Stomach (tissue), 4 donors: ENCODE measurements around the gene TRABD2B.

ENCODE experiments used
- CTCF ChIP-seq, 7 experiments: fragments of 450-650 bp in 4 of 7; fragments of 200-600 bp in 3 of 7; sonication (generic) in 3 of 7; IDR thresholded peaks; one replicate each; pipeline ENCODE4 v1.5.1; 2016 to 2019; ENCODE audit warnings: antibody characterized with exemption in 7 of 7, control low read depth in 2 of 7, mild to moderate bottlenecking in 1 of 7
- EP300 ChIP-seq: sonication (generic); formaldehyde crosslinking; IDR thresholded peaks from one replicate; pipeline ENCODE4 v1.6.1; 2017; ENCODE audit warnings: antibody characterized with exemption
- POLR2A ChIP-seq, 4 donors: fragments of 450-650 bp; IDR thresholded peaks; one replicate each; pipeline ENCODE4 v1.6.1; 2016; ENCODE audit warnings: antibody characterized with exemption in 4 of 4, control low read depth in 2 of 4, mild to moderate bottlenecking in 1 of 4, moderate library complexity in 1 of 4
- POLR2AphosphoS5 ChIP-seq, 3 donors: sonication (generic); formaldehyde crosslinking; IDR thresholded peaks; one replicate each; pipeline ENCODE4 v1.6.1; 2016; ENCODE audit warnings: antibody characterized with exemption in 3 of 3

DNA sequence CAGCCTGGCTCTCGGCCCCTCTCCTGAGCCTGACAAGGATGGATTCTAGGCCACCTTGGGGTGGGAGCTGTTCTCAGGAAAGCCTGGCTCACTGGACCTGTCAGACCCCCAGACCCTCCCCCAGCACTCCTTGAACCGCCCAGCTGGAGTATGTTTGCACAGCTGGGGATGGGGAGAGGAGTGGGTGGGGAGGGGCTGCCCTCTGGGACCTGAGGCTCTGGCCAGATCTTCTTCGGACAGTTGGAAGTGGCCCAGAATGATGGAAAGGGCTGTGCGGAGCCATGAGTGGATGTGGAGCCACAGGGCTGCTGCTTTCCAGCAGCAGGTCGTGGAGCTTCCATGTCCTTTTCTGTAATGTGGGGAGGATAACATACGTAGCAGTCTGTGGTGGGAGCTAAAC is 43.0 kb upstream of the TRABD2B start:
- no peak for TF ChIP-seq CTCF (IDR thresholded peaks at IDR 0.05)
- no peak for TF ChIP-seq POLR2AphosphoS5 (IDR thresholded peaks at IDR 0.05)
- no peak for TF ChIP-seq EP300
- no peak for TF ChIP-seq POLR2A (IDR thresholded peaks at IDR 0.05)
